Astrocyte (in vitro differentiated cells and primary cell): ENCODE data around the gene CHRNA4. TPM values are rescaled to one million over a fixed set of nuclear protein-coding genes. Genes with fewer than 3 reads are reported as not detected.

Experiments
- DNase-seq: peaks from one replicate; pipeline ENCODE4 v3.0.0-alpha.2; 2010; ENCODE audit warnings: low read depth
- FAIRE-seq: peaks from 2 replicates; lab custom pipeline; 2011; peaks lifted over from hg19 to GRCh38; lab: Jason Lieb, UNC
- H2AFZ ChIP-seq: 2 replicates; pipeline ENCODE4 v1.6.0; 2012; ENCODE audit warnings: low read depth, low read length, inconsistent platforms
- H3K27ac ChIP-seq: 2 replicates; pipeline ENCODE4 v1.5.1; 2011; ENCODE audit warnings: low read depth, low read length, inconsistent platforms
- H3K27me3 ChIP-seq: 2 replicates; pipeline ENCODE4 v1.6.0; 2011; ENCODE audit warnings: low read length, inconsistent platforms; ENCODE audit not compliant: insufficient read depth
- H3K36me3 ChIP-seq: 2 replicates; pipeline ENCODE4 v1.5.1; 2011; ENCODE audit warnings: low read length, inconsistent platforms; ENCODE audit not compliant: insufficient read depth
- H3K4me1 ChIP-seq: 2 replicates; pipeline ENCODE4 v1.5.1; 2011; ENCODE audit warnings: low read length, inconsistent platforms; ENCODE audit not compliant: insufficient read depth
- H3K4me2 ChIP-seq: 2 replicates; pipeline ENCODE4 v1.6.0; 2012; ENCODE audit warnings: low read length, inconsistent platforms
- H3K4me3 ChIP-seq: 2 replicates; pipeline ENCODE4 v1.5.1; 2011; ENCODE audit warnings: low read depth, mild to moderate bottlenecking, low read length, inconsistent platforms; ENCODE audit not compliant: insufficient read depth
- H3K79me2 ChIP-seq: 2 replicates; pipeline ENCODE4 v1.6.0; 2012; ENCODE audit warnings: mild to moderate bottlenecking, low read length, inconsistent platforms; ENCODE audit not compliant: insufficient read depth
- H3K9ac ChIP-seq: 2 replicates; pipeline ENCODE4 v1.6.0; 2012; ENCODE audit warnings: mild to moderate bottlenecking, low read length, inconsistent platforms
- H3K9me3 ChIP-seq: 2 replicates; pipeline ENCODE4 v1.5.1; 2012; ENCODE audit warnings: low read depth, mild to moderate bottlenecking, low read length, inconsistent platforms; ENCODE audit not compliant: insufficient read depth
- H4K20me1 ChIP-seq: 2 replicates; pipeline ENCODE4 v1.6.0; 2012; ENCODE audit warnings: low read length, inconsistent platforms; ENCODE audit not compliant: insufficient read depth
- H3K27ac Mint-ChIP-seq: one replicate; pipeline ENCODE4 v1.8.0; 2021; ENCODE audit warnings: mild to moderate bottlenecking, mixed read lengths; ENCODE audit not compliant: unreplicated experiment
- H3K27me3 Mint-ChIP-seq: one replicate; pipeline ENCODE4 v1.8.0; 2021; ENCODE audit warnings: low read depth, mixed read lengths; ENCODE audit not compliant: unreplicated experiment
- H3K36me3 Mint-ChIP-seq: one replicate; pipeline ENCODE4 v1.8.0; 2021; ENCODE audit warnings: low read depth, mixed read lengths; ENCODE audit not compliant: unreplicated experiment
- H3K4me1 Mint-ChIP-seq: one replicate; pipeline ENCODE4 v1.8.0; 2021; ENCODE audit warnings: low read depth, mixed read lengths; ENCODE audit not compliant: unreplicated experiment
- H3K4me3 Mint-ChIP-seq: one replicate; pipeline ENCODE4 v1.8.0; 2021; ENCODE audit warnings: mild to moderate bottlenecking, moderate library complexity, mixed read lengths; ENCODE audit not compliant: unreplicated experiment
- H3K9me3 Mint-ChIP-seq: one replicate; pipeline ENCODE4 v1.8.0; 2021; ENCODE audit warnings: mild to moderate bottlenecking, mixed read lengths; ENCODE audit not compliant: unreplicated experiment
- EZH2 ChIP-seq: IDR thresholded peaks from 2 replicates; pipeline ENCODE4 v1.6.1; 2012; ENCODE audit warnings: mild to moderate bottlenecking, low read length, inconsistent platforms; ENCODE audit not compliant: insufficient read depth
- total RNA-seq: library from RNA; stranded (reverse); gene quantifications from 2 replicates; pipeline ENCODE4 v1.2.1, GENCODE V29; 2021
- TF ChIP-seq, protein P1 (sequence below): IDR thresholded peaks from 2 replicates; pipeline ENCODE4 v1.5.1; 2011; ENCODE audit warnings: low read depth, mild to moderate bottlenecking, inconsistent platforms, low read length, moderate library complexity; ENCODE audit not compliant: insufficient read depth

CHRNA4 gene
- total RNA-seq, 1 donor from 2014 or later = 1.8 TPM

DNA sequence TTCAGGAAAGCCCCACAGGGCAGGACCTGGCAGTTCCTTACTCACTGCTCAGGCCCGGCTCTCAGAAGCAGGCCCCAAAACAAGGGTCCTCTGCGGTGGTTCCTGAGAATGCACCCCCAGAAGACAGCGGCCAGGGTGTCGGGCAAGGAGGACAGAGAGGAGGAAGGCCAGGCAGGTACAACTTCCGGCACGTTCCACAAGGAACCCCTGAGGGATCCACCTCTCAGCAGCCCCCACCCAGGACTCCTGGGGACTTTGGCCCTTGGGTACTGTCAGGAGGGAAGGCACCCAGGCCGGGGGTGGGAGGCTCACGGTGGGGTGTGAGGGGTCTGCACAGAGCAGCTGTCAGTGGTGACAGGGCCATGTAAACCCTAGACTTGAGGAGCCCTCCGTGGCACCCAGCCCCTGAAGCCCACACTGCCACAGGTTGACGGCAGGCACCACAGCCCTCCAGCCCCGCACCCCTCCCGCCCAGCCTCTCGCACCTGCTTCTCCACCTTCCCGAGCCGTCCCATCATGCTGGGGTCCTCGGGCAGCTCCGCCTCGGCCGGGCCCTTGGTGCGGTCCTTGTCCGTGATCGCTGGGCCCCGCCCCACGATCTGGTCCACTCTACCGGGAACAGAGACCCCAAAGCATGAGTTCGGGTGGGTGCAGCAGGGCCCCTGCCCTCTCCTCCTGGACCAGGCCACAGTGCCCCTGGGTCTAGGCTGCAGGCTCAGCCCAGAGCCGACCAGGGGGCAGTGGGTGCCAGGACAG lies 47.0 kb upstream of the CHRNA4 start:
- H3K9ac ChIP-seq = no peak overlapping the region
- no peak overlapping the region for H2AFZ ChIP-seq
- Mint-ChIP-seq H3K36me3 (no peaks in the 10 kb centered on the region), H3K27me3 (peaks cover 17% of the 10 kb centered on the region), H3K4me3 (no peak overlapping the region), H3K4me1 (no peaks in the 10 kb centered on the region), H3K27ac (no peak overlapping the region), H3K9me3 (no peaks in the 10 kb centered on the region)
- no peak overlapping the region for H3K4me3 ChIP-seq
- no peak overlapping the region for H3K27ac ChIP-seq
- H3K4me1 ChIP-seq = no peaks in the 10 kb centered on the region
- no peak for TF ChIP-seq EZH2
- TF ChIP-seq, protein P1, sequence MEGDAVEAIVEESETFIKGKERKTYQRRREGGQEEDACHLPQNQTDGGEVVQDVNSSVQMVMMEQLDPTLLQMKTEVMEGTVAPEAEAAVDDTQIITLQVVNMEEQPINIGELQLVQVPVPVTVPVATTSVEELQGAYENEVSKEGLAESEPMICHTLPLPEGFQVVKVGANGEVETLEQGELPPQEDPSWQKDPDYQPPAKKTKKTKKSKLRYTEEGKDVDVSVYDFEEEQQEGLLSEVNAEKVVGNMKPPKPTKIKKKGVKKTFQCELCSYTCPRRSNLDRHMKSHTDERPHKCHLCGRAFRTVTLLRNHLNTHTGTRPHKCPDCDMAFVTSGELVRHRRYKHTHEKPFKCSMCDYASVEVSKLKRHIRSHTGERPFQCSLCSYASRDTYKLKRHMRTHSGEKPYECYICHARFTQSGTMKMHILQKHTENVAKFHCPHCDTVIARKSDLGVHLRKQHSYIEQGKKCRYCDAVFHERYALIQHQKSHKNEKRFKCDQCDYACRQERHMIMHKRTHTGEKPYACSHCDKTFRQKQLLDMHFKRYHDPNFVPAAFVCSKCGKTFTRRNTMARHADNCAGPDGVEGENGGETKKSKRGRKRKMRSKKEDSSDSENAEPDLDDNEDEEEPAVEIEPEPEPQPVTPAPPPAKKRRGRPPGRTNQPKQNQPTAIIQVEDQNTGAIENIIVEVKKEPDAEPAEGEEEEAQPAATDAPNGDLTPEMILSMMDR = no peak
- H3K4me2 ChIP-seq = no peak overlapping the region
- no peaks in the 10 kb centered on the region for H3K79me2 ChIP-seq
- DNase-seq (no peak), FAIRE-seq (no peak)
- H4K20me1 ChIP-seq = no peaks in the 10 kb centered on the region
- H3K9me3 ChIP-seq = no peaks in the 10 kb centered on the region
- H3K27me3 ChIP-seq = no peaks in the 10 kb centered on the region
- no peaks in the 10 kb centered on the region for H3K36me3 ChIP-seq

DNA sequence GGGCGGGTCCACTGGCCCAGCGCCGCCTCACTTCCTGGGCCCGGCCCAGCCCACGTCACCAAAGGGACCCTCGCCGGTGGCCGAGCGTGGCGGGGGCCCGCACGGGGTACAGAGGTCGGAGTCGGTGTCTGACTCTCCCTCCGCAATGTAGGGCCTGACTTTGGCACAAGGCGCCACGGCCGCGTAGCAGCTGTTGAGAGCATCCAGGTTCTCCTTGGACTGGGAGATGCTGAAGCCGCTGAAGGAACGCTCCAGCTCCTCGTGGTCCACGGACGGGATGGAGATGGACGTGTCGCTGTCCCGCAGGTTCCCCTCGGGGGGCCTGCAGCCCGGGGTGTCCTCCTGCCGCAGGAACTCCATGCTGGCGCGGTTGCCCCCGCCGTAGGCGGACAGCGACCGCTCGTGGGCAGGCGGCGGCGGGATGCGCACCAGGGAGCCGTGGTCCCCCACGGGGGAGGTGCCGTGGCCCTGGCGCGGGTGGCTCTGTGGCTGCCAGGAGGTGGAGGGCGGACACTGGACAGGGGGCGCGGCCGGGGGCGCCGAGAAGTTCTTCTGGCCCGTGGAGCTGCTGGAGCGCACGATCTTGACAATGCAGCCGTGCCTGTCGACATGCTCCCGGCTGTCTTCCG lies 45.6 kb upstream of the CHRNA4 start:
- no peaks in the 10 kb centered on the region for H3K9me3 Mint-ChIP-seq
- DNase-seq (no peak), FAIRE-seq (no peak)
- no peaks in the 10 kb centered on the region for H3K36me3 Mint-ChIP-seq
- no peak overlapping the region for H3K27ac ChIP-seq
- no peaks in the 10 kb centered on the region for H3K79me2 ChIP-seq
- H3K4me3 Mint-ChIP-seq = no peak overlapping the region
- H3K4me1 Mint-ChIP-seq = no peaks in the 10 kb centered on the region
- no peak overlapping the region for H3K9ac ChIP-seq
- no peak overlapping the region for H2AFZ ChIP-seq
- H3K27ac Mint-ChIP-seq = no peak overlapping the region
- H3K27me3 Mint-ChIP-seq = peaks cover 18% of the 10 kb centered on the region
- H3K36me3 ChIP-seq = no peaks in the 10 kb centered on the region
- TF ChIP-seq EZH2 = no peak
- TF ChIP-seq, protein P1 = no peak
- H3K4me3 ChIP-seq = no peak overlapping the region
- no peak overlapping the region for H3K4me2 ChIP-seq
- no peaks in the 10 kb centered on the region for H3K27me3 ChIP-seq
- no peaks in the 10 kb centered on the region for H3K9me3 ChIP-seq
- H3K4me1 ChIP-seq = no peaks in the 10 kb centered on the region
- no peaks in the 10 kb centered on the region for H4K20me1 ChIP-seq

DNA sequence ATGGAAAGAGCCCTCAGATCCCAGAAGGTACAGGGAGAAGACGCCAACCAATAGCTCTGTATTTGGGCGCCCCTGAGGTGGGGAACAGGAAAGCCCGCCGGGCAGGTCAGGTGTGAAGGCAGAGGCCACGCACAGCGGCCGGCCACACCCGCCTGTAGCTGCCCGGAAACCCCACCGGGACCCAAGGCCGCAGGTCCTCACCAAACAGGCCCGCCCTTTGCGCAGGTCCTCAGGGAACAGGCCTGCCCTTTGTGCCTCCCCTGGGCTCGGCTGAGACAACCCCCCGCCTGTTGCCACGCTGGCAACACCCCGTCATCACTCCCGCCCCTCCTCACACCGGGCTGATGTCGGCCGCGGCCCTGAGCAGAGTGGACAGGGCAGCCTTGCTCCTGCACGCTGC lies 44.9 kb upstream of the CHRNA4 start:
- no peaks in the 10 kb centered on the region for H3K9me3 Mint-ChIP-seq
- DNase-seq (no peak), FAIRE-seq (no peak)
- H3K4me1 Mint-ChIP-seq = no peaks in the 10 kb centered on the region
- H3K27ac Mint-ChIP-seq = no peak overlapping the region
- H2AFZ ChIP-seq = no peak overlapping the region
- H3K4me3 ChIP-seq = no peak overlapping the region
- H3K36me3 Mint-ChIP-seq = no peaks in the 10 kb centered on the region
- peaks cover 19% of the 10 kb centered on the region for H3K27me3 Mint-ChIP-seq
- no peak overlapping the region for H3K4me3 Mint-ChIP-seq
- TF ChIP-seq, protein P1 = no peak
- no peak for TF ChIP-seq EZH2
- H3K27me3 ChIP-seq = no peaks in the 10 kb centered on the region
- H3K4me2 ChIP-seq = no peak overlapping the region
- no peaks in the 10 kb centered on the region for H3K36me3 ChIP-seq
- no peaks in the 10 kb centered on the region for H4K20me1 ChIP-seq
- no peaks in the 10 kb centered on the region for H3K9me3 ChIP-seq
- no peaks in the 10 kb centered on the region for H3K79me2 ChIP-seq
- no peak overlapping the region for H3K9ac ChIP-seq
- H3K27ac ChIP-seq = no peak overlapping the region
- H3K4me1 ChIP-seq = no peaks in the 10 kb centered on the region
